Erythroblast (primary cell): ENCODE measurements around the gene RNPEPL1.

Experiments used
- GATA1 ChIP-seq: IDR thresholded peaks from 2 replicates; pipeline ENCODE4 v1.6.1; 2011; ENCODE audit warnings: low read depth, mild to moderate bottlenecking, control low read depth, low read length, moderate library complexity
- POLR2A ChIP-seq: IDR thresholded peaks from 2 replicates; pipeline ENCODE4 v1.6.1; 2011; ENCODE audit warnings: mild to moderate bottlenecking, low read length

DNA sequence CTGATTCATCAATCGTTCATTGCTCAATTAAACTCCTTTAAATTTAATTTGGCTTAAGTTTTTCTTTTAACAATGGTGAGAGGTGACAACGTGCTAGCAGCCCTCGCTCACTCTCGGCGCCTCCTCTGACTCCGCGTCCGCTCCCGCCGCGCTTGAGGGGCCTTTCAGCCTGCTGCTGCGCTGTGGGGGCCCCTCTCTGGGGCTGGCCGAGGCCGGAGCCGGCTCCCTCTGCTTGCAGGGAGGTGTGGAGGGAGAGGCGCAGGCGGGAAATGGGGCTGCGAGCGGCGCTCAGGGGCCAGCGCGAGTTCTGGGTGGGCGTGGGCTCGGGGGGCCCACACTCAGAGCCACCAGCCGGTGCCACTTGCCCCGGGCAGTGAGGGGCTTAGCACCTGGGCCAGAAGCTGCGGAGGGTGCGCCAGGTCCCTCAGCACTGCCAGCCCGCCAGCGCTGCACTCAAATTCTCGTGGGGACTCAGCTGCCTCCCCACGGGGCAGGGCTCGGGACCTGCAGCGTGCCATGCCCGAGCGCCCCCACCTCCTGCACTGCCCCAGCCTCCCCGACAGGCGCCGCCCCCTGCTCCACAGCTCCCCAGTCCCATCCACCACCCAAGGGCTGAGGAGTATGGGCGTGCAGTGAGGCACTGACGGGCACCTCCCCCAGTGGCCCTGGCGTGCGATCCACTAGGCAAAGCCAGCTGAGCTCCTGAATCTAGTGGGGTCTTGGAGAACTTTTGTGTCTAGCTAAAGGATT lies 30.1 kb upstream of the RNPEPL1 start:
- TF ChIP-seq POLR2A (no peak), GATA1 (no peak)
